Stimulated activated CD8-positive, alpha-beta memory T cell treated with anti-CD3 and anti-CD28 coated beads, Interleukin-15, amount 100 ng/mL, for 24 hours (primary cell): ENCODE measurements around the gene CREB3.

Experiments
- DNase-seq: peaks from one replicate; pipeline ENCODE4 v3.0.0-alpha.2; 2020; ENCODE audit warnings: low read depth

The CREB3 gene

GRCh38 chr9:35700942-35701341 is 31.5 kb upstream of the CREB3 start:
- no peak for DNase-seq

GRCh38 chr9:35702696-35703095 is 29.8 kb upstream of the CREB3 start:
- DNase-seq, result no peak

- no peak for DNase-seq
Observed at GRCh38 chr9:35703906-35704672, 28.4 kb upstream of the CREB3 start.

- DNase-seq, result no peak
Observed at GRCh38 chr9:35705372-35705771, 27.1 kb upstream of the CREB3 start.

- DNase-seq, result no peak
Observed at GRCh38 chr9:35705836-35706430, 26.5 kb upstream of the CREB3 start.

- DNase-seq, result no peak
Observed at GRCh38 chr9:35706951-35707350, 25.5 kb upstream of the CREB3 start.

GRCh38 chr9:35708146-35708545 is 24.3 kb upstream of the CREB3 start:
- DNase-seq, result no peak

- no peak for DNase-seq
Observed at GRCh38 chr9:35710818-35711500, 21.5 kb upstream of the CREB3 start.

GRCh38 chr9:35711501-35712428 is 20.7 kb upstream of the CREB3 start:
- DNase-seq, result no peak

- DNase-seq, result no peak
Observed at GRCh38 chr9:35712762-35713400, 19.6 kb upstream of the CREB3 start.

GRCh38 chr9:35713578-35713977 is 18.9 kb upstream of the CREB3 start:
- DNase-seq, result no peak

GRCh38 chr9:35714123-35714522 is 18.3 kb upstream of the CREB3 start:
- no peak for DNase-seq

GRCh38 chr9:35714579-35715252 is 17.8 kb upstream of the CREB3 start:
- no peak for DNase-seq

- DNase-seq, result no peak
Observed at GRCh38 chr9:35716230-35716629, 16.2 kb upstream of the CREB3 start.

- DNase-seq, result no peak
Observed at GRCh38 chr9:35717132-35717870, 15.2 kb upstream of the CREB3 start.

GRCh38 chr9:35718721-35719511 is 13.6 kb upstream of the CREB3 start:
- no peak for DNase-seq

- no peak for DNase-seq
Observed at GRCh38 chr9:35719546-35719945, 12.9 kb upstream of the CREB3 start.

- DNase-seq, result no peak
Observed at GRCh38 chr9:35723426-35723825, 9.0 kb upstream of the CREB3 start.

GRCh38 chr9:35723908-35724307 is 8.6 kb upstream of the CREB3 start:
- no peak for DNase-seq

- no peak for DNase-seq
Observed at GRCh38 chr9:35725362-35725761, 7.1 kb upstream of the CREB3 start.
